GM10847 (cell line): ENCODE results near the gene TBC1D21.

Experiments
- POLR2A ChIP-seq: IDR thresholded peaks from 2 replicates; pipeline ENCODE4 v1.6.1; 2011; ENCODE audit not compliant: insufficient read length; ENCODE audit errors: extremely low read depth

The TBC1D21 gene

GRCh38 chr15:73908030-73908821 is 34.9 kb downstream of the TBC1D21 start:
- no peak for TF ChIP-seq POLR2A

GRCh38 chr15:73908822-73909122 is 35.4 kb downstream of the TBC1D21 start:
- TF ChIP-seq POLR2A: no peak

- TF ChIP-seq POLR2A: no peak
These were observed 36.3 kb downstream of the TBC1D21 start for GRCh38 chr15:73909651-73910050.

- no peak for TF ChIP-seq POLR2A
These were observed 37.3 kb downstream of the TBC1D21 start for GRCh38 chr15:73910522-73911303.

GRCh38 chr15:73912030-73912596 is 38.7 kb downstream of the TBC1D21 start:
- no peak for TF ChIP-seq POLR2A

GRCh38 chr15:73914145-73914544 is 40.8 kb downstream of the TBC1D21 start:
- no peak for TF ChIP-seq POLR2A

GRCh38 chr15:73915082-73915481 is 41.7 kb downstream of the TBC1D21 start:
- TF ChIP-seq POLR2A: no peak

GRCh38 chr15:73918784-73919183 is 45.4 kb downstream of the TBC1D21 start:
- no peak for TF ChIP-seq POLR2A

GRCh38 chr15:73919706-73920105 is 46.3 kb downstream of the TBC1D21 start:
- TF ChIP-seq POLR2A: no peak

GRCh38 chr15:73921254-73921925 is 48.0 kb downstream of the TBC1D21 start:
- TF ChIP-seq POLR2A: no peak

- no peak for TF ChIP-seq POLR2A
These were observed 49.1 kb downstream of the TBC1D21 start for GRCh38 chr15:73922186-73923151.

GRCh38 chr15:73923156-73923487 is 49.8 kb downstream of the TBC1D21 start:
- TF ChIP-seq POLR2A: no peak

GRCh38 chr15:73923488-73924164 is 50.3 kb downstream of the TBC1D21 start:
- TF ChIP-seq POLR2A: no peak

GRCh38 chr15:73924171-73924921 is 51.0 kb downstream of the TBC1D21 start:
- no peak for TF ChIP-seq POLR2A

- TF ChIP-seq POLR2A: no peak
These were observed 52.5 kb downstream of the TBC1D21 start for GRCh38 chr15:73925848-73926218.
